ENCODE data around the gene SUCNR1. TPM values are rescaled to one million over a fixed set of nuclear protein-coding genes. Genes with fewer than 3 reads are reported as not detected.

SUCNR1 gene
- total and polyA plus RNA-seq, 2 of the 13 experiments (the other 11 are each of a cell fraction or from before 2014, with no cell fraction given): 0.03 TPM; not detected in 1

GRCh38 chr3:151843275-151843674 lies 30.2 kb upstream of the SUCNR1 start:
- Histone ChIP-seq H3K4me1 (ENCODE audit: insufficient read depth, low read length) (no peaks in the 10 kb centered on the region), H3K9me3 (ENCODE audit: low read length) (no peaks in the 10 kb centered on the region), H3K27me3 (ENCODE audit: control insufficient read depth in 1 of 2, insufficient read depth in 2 of 2, low read length in 2 of 2) (no peaks in the 10 kb centered on the region), H4K20me1 (ENCODE audit: insufficient read depth, low read length) (no peaks in the 10 kb centered on the region), H3K36me3 (replicated peaks in 1 of 2; ENCODE audit: control insufficient read depth in 1 of 2, insufficient read depth in 2 of 2, low read length in 2 of 2) (no peaks in the 10 kb centered on the region), H3K4me2 (ENCODE audit: low read depth, low read length) (no peak overlapping the region), H3K27ac (ENCODE audit: extremely low read length, insufficient read depth, low read length) (no peak overlapping the region), H3K4me3 (replicated peaks in 1 of 3; ENCODE audit: insufficient read depth in 1 of 3, low read depth in 2 of 3, low read length in 3 of 3) (no peak overlapping the region), H2AFZ (ENCODE audit: low read length) (no peak overlapping the region), H3K9ac (ENCODE audit: insufficient read depth, low read depth, low read length) (no peak overlapping the region), H3K79me2 (ENCODE audit: insufficient read depth, low read length) (no peaks in the 10 kb centered on the region)
- no TSS peak for BruUV-seq (replicated peaks)
- intact Hi-C loops (cut with micrococcal nuclease; ENCODE audit: unreplicated experiment) (no loop called here), in situ Hi-C loops (cut with HindIII; ENCODE audit: extremely low pct_ligation_motif_present, low pct_unique_long_range_greater_than_20kb) (loop anchor here (5.0 kb wide), 1 partner anchor 401 kb away; no protein-coding TSS in a partner anchor)
- ChIA-PET CTCF (ENCODE audit: low intra/inter-chr PET ratio, low total read pairs) (no interaction called here), POLR2A (no interaction called here)
- DNase-seq (ENCODE audit: low spot score): no peak
- no peak for ATAC-seq
- no peak for FAIRE-seq
- 0% methylated on average over 1 of the region's 1 CpG for WGBS (ENCODE audit: low lambda C conversion rate)
- TF ChIP-seq ZNF121 (CRISPR knock-in tag; IDR thresholded peaks at IDR 0.05) (no peak), ZNF549 (CRISPR knock-in tag; IDR thresholded peaks at IDR 0.05) (no peak), HDAC1 (CRISPR knock-in tag; IDR thresholded peaks at IDR 0.05) (no peak), HIVEP1 (CRISPR knock-in tag; IDR thresholded peaks at IDR 0.05) (no peak), PRPF4 (IDR thresholded peaks at IDR 0.05; ENCODE audit: low read depth, low read length, poor library complexity, severe bottlenecking) (no peak), GTF3A (CRISPR knock-in tag; conservative IDR thresholded peaks at IDR 0.05) (no peak), POLR2A (IDR thresholded peaks at IDR 0.05; ENCODE audit: insufficient read depth in 1 of 2, low read depth in 2 of 2, low read length in 2 of 2) (no peak), MLLT10 (CRISPR knock-in tag; IDR thresholded peaks at IDR 0.05) (no peak), REL (CRISPR knock-in tag; conservative IDR thresholded peaks at IDR 0.05) (no peak), ZNF343 (CRISPR knock-in tag; IDR thresholded peaks at IDR 0.05) (no peak), SP2 (CRISPR knock-in tag; IDR thresholded peaks at IDR 0.05) (no peak), TRIM22 (IDR thresholded peaks at IDR 0.05) (no peak), KDM3A (CRISPR knock-in tag; IDR thresholded peaks at IDR 0.05; ENCODE audit: low read depth) (no peak), GLI4 (CRISPR knock-in tag; IDR thresholded peaks at IDR 0.05; ENCODE audit: borderline replicate concordance) (no peak), ZNF598 (CRISPR knock-in tag; IDR thresholded peaks at IDR 0.05; ENCODE audit: borderline replicate concordance) (no peak), KLF6 (CRISPR knock-in tag; IDR thresholded peaks at IDR 0.05) (no peak), ZNF709 (CRISPR knock-in tag; IDR thresholded peaks at IDR 0.05) (no peak)
- TF ChIP-seq, protein P1, sequence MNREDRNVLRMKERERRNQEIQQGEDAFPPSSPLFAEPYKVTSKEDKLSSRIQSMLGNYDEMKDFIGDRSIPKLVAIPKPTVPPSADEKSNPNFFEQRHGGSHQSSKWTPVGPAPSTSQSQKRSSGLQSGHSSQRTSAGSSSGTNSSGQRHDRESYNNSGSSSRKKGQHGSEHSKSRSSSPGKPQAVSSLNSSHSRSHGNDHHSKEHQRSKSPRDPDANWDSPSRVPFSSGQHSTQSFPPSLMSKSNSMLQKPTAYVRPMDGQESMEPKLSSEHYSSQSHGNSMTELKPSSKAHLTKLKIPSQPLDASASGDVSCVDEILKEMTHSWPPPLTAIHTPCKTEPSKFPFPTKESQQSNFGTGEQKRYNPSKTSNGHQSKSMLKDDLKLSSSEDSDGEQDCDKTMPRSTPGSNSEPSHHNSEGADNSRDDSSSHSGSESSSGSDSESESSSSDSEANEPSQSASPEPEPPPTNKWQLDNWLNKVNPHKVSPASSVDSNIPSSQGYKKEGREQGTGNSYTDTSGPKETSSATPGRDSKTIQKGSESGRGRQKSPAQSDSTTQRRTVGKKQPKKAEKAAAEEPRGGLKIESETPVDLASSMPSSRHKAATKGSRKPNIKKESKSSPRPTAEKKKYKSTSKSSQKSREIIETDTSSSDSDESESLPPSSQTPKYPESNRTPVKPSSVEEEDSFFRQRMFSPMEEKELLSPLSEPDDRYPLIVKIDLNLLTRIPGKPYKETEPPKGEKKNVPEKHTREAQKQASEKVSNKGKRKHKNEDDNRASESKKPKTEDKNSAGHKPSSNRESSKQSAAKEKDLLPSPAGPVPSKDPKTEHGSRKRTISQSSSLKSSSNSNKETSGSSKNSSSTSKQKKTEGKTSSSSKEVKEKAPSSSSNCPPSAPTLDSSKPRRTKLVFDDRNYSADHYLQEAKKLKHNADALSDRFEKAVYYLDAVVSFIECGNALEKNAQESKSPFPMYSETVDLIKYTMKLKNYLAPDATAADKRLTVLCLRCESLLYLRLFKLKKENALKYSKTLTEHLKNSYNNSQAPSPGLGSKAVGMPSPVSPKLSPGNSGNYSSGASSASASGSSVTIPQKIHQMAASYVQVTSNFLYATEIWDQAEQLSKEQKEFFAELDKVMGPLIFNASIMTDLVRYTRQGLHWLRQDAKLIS (CRISPR knock-in tag; IDR thresholded peaks at IDR 0.05): no peak
